NCI-H524 treated with DMSO at 0.1 percent for 48 hours (cell line): ENCODE results near the gene SPECC1.
"Not testable (repeated sequence)": the region's sequence is repeated elsewhere in the genome, so short reads cannot be mapped to it uniquely, and the experiment has no call there.

ENCODE experiments used
- DNase-seq: peaks from one replicate; lab custom pipeline; 2025; lab: John Stamatoyannopoulos, UW

The SPECC1 gene

GRCh38 chr17:20068445-20068844 lies 59.3 kb downstream of the SPECC1 start:
- no peak for DNase-seq

DNA sequence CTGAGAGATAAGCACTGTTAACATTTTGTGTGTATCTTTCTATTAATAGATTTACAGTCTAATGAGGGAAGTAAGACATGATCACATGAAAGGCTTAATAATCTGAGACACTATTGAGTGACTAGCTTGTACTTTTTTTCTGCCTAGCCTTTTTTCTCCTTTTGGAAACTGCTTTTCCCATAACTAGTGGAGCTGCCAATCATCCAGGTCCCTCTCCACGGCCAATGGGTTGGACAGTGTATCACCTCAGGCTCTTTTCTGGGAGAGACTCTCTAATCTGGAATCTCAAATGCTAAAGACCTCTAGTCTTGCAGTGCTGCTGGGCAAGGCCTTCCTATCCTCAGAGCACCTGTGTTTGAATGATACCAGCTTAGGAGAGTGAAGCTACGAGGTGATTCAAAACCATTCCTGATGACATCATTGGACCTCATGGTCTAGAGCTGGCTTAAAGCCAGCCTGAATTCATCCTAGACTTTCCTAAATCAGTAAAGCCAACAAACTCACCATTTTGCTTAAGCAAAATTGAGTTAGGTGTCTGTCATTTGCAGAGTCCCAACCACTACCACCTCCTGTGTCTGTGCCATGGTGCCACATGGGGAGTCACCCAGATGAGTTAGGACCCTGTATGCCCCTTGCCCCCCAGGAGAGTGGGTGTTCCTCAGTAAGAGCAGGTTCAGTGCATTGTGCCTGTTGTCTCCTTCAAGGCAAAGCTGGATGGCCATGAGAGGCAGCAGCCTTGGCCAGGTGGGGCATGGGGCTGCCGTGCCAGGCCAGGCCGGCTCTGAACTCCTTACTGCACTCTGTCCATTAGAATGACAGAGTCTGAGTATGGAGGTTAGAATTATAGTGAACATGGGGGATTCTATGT lies 62.9 kb downstream of the SPECC1 start:
- no peak for DNase-seq

DNA sequence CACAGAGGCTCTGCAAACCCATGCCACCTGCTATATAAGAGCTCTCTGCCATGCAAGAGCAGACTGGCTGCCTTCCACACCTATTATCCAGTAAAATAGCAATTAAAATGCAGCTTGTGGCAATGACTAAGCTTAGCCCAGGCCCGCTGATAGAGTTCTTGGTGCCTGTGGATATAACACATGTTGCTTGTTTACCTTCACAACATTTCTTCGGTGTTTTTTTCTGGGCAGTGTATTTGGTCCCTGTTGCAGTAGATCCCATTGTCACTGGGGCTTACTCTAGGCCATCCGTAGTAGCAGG lies 63.5 kb downstream of the SPECC1 start:
- no peak for DNase-seq

GRCh38 chr17:20073055-20073979 lies 64.2 kb downstream of the SPECC1 start:
- DNase-seq, result no peak

GRCh38 chr17:20074001-20074400 lies 64.8 kb downstream of the SPECC1 start:
- no peak for DNase-seq

- DNase-seq, result no peak
Observed at GRCh38 chr17:20074489-20074888, 65.3 kb downstream of the SPECC1 start.

GRCh38 chr17:20076137-20076536 lies 67.0 kb downstream of the SPECC1 start:
- not testable (repeated sequence) for DNase-seq

GRCh38 chr17:20077978-20078685 lies 69.0 kb downstream of the SPECC1 start:
- no peak for DNase-seq

GRCh38 chr17:20080513-20080912 lies 71.4 kb downstream of the SPECC1 start:
- DNase-seq, result no peak

- no peak for DNase-seq
Observed at GRCh38 chr17:20083156-20083859, 74.1 kb downstream of the SPECC1 start.

- DNase-seq, result no peak
Observed at GRCh38 chr17:20084621-20085282, 75.6 kb downstream of the SPECC1 start.

DNA sequence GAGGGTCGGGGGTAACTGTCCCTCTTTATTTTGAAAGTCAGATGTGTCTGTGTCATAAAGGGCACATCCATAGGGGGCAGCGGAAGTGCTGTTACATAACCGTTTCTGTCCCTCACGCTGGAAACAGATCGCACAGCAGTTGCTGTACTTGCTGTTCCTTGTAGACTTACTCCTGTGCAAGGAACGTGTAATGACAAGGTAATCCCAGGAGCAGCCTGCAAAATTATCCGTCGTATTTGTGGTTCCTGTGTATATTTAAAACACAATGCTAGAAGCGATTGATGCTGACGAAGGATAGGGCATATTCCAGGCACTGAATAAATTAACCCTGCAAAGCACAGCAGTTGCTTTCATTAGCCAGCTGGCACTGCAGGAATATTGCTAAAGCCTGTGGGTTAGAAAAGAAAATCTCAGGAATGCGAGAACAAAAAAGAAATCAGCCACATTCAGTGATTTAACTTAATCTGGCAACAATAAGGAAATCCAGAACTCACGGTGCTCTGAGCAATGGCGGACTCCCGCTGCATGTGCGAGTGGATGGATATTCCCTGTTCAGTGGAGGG lies 76.2 kb downstream of the SPECC1 start:
- no peak for DNase-seq

DNA sequence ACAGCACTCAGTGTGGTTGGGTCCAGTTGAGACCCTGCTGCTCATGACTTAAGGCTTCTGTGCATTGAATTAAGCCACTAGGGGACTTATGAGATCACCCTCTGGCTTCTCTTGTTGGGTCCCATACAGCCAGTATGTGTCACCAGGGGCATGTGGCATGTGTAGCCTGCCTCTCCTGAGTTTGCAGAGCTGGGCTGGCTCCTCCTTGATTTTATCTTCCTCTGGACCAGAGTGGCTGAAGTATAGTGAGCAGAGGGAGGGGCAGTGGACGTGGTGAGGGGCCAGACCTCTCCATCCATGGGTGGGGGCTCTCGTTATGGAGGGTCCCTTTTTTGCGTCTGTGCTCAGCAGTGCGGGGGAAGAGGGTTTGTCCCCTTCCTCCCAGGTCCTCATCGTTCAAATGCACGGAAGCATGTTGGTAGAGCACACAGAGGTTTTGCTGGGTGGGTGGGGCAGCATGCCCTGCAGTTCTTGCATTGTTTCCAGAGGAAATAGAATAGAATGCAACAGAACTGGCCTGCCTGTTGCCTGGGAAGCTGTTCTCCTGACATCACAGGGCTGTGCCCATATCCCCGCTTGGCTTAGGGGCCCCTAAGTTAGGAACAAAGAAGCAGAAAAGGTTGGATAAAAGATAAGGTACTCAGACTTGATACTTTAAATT lies 77.4 kb downstream of the SPECC1 start:
- DNase-seq, result no peak

DNA sequence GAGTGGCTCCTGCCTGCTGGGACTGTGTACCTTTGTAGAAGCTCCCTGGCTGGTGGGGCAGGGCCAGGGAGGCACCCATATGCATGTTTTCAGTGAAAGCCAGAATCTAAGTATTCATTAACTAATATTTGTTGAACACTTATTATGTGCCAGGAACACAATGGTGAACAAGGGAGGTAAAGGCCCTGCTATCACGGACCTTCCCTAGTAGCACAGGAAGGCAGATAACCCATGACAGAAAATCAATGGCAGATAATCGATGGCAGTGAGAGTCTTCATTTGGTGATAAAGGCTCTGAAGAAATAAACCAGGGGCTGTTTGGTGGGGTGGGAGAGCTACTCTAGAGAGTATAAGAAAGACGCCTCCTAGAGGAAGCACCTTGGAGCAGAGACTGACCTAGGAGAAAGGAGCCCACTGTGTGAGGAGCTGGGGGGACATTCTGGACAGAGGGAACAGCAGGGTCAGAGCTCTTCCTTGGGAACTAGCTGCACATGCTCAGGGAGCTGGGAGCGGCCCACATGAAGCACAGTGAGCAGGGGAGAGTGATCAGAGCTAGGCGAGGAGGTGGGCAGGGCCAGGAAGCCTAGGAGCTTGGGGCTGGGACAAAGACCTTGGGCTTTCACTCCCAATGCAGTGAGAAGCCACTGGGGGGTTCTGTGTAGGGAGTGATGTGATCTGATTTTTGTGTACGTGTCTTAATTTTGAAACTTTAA lies 78.5 kb downstream of the SPECC1 start:
- no peak for DNase-seq

DNA sequence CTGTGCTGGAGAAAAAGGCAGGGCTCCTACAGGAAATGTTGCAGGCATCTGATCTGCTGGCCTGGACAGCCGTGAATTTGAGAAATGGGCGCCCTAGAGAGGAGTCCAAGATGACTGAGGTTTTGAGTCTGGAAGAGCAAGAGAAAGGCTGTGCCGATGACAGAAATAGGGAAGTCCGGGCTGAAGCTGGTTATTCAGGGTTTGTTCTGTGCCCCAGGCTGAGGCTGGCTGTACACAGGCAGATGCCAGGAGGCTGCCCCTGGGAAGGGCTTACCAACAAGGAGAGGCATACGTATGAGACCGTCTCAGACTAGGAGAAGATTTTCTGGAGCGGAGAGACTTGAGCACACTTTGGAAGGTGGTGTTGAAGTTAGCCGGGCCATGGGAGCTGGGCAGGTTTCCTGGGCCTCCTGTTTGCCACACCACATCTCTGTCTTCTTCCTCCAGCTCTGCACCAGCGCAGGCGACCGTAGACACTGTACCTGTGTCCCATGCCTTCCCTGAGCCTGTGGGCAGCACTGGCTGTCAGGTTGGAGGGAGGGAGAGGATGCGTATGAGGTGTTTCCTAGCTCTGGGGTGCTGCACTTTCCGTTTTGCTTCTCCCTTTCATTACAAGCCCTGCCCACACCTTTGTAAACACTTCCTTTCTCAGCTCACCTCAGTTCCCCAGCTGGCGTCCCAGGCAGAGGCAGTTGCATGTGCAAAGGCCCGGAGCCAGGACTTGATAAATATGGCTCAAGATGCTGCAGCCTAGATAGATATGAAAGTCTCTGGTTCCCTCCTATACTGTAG lies 80.8 kb downstream of the SPECC1 start:
- DNase-seq, result no peak

- no peak for DNase-seq
Observed at GRCh38 chr17:20091174-20092029, 82.2 kb downstream of the SPECC1 start.

GRCh38 chr17:20092261-20092867 lies 83.2 kb downstream of the SPECC1 start:
- no peak for DNase-seq
